Nephron progenitor cell (in vitro differentiated cells): ENCODE data around the gene CHMP3.

Experiments used
- DNase-seq: peaks from one replicate; pipeline ENCODE4 v3.0.0; 2021
- H3K27ac Mint-ChIP-seq: 2 replicates; pipeline ENCODE4 v1.8.0; 2021; ENCODE audit warnings: mild to moderate bottlenecking, moderate library complexity, mixed read lengths
- H3K27me3 Mint-ChIP-seq: 2 replicates; pipeline ENCODE4 v1.8.0; 2021; ENCODE audit warnings: mild to moderate bottlenecking, low read depth, mixed read lengths; ENCODE audit not compliant: poor library complexity
- H3K36me3 Mint-ChIP-seq: 2 replicates; pipeline ENCODE4 v1.8.0; 2021; ENCODE audit warnings: low read depth, mixed read lengths
- H3K4me1 Mint-ChIP-seq: 2 replicates; pipeline ENCODE4 v1.8.0; 2021; ENCODE audit warnings: mixed read lengths
- H3K4me3 Mint-ChIP-seq: 2 replicates; pipeline ENCODE4 v1.8.0; 2021; ENCODE audit warnings: mild to moderate bottlenecking, moderate library complexity, mixed read lengths
- H3K9me3 Mint-ChIP-seq: 2 replicates; pipeline ENCODE4 v1.8.0; 2021; ENCODE audit warnings: mild to moderate bottlenecking, moderate library complexity, mixed read lengths
- TF ChIP-seq, protein P1 (sequence below): fragments of 200-600 bp; sonication (generic); IDR thresholded peaks from 2 replicates; pipeline ENCODE4 v1.5.0; 2021; ENCODE audit warnings: antibody characterized with exemption

CHMP3 gene

DNA sequence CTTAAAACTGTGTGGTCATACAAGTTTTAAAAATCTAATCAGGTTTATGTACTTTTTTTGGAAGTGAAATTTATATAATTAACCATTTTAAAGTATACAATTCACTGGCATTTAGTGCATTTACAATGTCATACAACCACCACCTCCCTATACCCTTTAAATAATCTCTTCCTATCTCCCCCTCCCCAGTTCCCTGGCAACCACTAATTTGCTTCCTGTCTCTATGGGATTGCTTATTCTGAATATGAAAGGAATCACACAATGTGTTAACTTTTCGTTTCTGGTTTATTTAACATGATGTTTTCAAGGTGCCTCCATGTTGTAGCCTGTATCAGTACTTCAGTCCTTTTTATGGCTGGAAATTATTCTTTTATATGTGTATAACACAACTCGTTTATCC lies 19.4 kb downstream of the CHMP3 start:
- no peak for DNase-seq
- H3K27me3 Mint-ChIP-seq = no peaks in the 10 kb centered on the region
- TF ChIP-seq, protein P1, sequence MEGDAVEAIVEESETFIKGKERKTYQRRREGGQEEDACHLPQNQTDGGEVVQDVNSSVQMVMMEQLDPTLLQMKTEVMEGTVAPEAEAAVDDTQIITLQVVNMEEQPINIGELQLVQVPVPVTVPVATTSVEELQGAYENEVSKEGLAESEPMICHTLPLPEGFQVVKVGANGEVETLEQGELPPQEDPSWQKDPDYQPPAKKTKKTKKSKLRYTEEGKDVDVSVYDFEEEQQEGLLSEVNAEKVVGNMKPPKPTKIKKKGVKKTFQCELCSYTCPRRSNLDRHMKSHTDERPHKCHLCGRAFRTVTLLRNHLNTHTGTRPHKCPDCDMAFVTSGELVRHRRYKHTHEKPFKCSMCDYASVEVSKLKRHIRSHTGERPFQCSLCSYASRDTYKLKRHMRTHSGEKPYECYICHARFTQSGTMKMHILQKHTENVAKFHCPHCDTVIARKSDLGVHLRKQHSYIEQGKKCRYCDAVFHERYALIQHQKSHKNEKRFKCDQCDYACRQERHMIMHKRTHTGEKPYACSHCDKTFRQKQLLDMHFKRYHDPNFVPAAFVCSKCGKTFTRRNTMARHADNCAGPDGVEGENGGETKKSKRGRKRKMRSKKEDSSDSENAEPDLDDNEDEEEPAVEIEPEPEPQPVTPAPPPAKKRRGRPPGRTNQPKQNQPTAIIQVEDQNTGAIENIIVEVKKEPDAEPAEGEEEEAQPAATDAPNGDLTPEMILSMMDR = no peak
- H3K27ac Mint-ChIP-seq = no peak overlapping the region
- H3K36me3 Mint-ChIP-seq = peaks cover 86% of the 10 kb centered on the region
- no peak overlapping the region for H3K4me3 Mint-ChIP-seq
- H3K9me3 Mint-ChIP-seq = peaks cover 53% of the 10 kb centered on the region
- no peaks in the 10 kb centered on the region for H3K4me1 Mint-ChIP-seq

DNA sequence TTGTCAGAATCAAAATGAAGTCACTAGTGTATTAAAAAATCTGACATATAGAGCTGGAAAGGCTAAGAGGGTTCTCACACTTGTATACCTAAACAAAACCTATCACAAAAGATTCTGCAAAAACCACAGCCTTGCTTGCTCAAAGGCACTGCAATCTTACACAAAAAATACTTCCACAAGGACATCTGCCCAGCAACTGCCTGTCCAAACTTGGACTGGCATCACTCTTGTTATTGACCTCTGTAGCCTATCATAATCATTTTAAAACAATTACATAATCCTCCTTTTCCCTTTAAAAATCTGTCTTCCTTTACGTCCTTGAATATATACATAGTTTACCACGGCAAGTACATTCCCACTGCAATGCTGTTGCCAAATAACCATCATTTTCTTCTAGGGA lies 19.9 kb downstream of the CHMP3 start:
- no peaks in the 10 kb centered on the region for H3K27me3 Mint-ChIP-seq
- DNase-seq = no peak
- peaks cover 87% of the 10 kb centered on the region for H3K36me3 Mint-ChIP-seq
- H3K4me1 Mint-ChIP-seq = no peaks in the 10 kb centered on the region
- H3K27ac Mint-ChIP-seq = no peak overlapping the region
- TF ChIP-seq, protein P1 = no peak
- H3K9me3 Mint-ChIP-seq = peaks cover 49% of the 10 kb centered on the region
- H3K4me3 Mint-ChIP-seq = no peak overlapping the region

DNA sequence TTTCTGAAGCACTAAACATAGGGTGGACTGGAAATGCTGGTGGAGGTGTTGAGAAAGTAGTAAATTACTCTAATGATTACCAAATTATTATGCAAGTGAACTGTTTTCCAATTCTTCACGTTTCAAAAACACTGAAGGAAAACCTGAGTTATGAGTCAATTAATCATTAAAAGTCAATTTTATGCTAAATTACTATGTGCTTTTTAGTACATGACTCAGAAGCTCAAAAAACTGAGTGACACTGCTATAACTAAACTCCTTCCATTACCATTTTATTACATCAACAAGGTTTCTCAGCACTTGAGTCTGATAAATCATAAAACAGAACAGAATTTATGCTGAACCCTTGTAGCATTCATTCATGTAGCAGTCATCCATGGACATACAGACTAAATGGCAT lies 20.4 kb downstream of the CHMP3 start:
- Mint-ChIP-seq H3K27me3 (no peaks in the 10 kb centered on the region), H3K36me3 (peaks cover 87% of the 10 kb centered on the region), H3K9me3 (peaks cover 48% of the 10 kb centered on the region), H3K4me1 (no peaks in the 10 kb centered on the region), H3K4me3 (no peak overlapping the region), H3K27ac (no peak overlapping the region)
- TF ChIP-seq, protein P1 = no peak
- no peak for DNase-seq

DNA sequence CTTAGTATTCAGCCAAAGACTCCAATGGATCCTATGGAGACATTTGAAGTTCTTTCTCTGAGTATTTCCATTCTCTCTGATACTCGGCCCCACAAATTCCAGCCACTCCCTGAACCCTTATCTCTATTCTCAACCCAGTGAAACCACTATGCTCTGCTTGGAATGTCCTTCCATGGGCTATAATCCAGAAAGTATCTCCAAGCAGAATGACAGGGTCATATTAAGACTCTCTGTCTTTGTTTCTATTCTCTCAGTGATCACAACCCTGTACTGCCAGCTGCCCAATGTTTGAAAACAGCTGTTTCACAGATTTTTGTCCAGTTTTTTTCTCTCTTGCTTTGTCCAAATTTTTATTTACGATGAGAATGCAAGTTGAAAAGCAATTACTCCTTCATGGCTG lies 21.9 kb downstream of the CHMP3 start:
- Mint-ChIP-seq H3K36me3 (peaks cover 87% of the 10 kb centered on the region), H3K27me3 (no peaks in the 10 kb centered on the region), H3K4me1 (no peaks in the 10 kb centered on the region), H3K4me3 (no peak overlapping the region), H3K9me3 (peaks cover 47% of the 10 kb centered on the region), H3K27ac (no peak overlapping the region)
- TF ChIP-seq, protein P1 = no peak
- DNase-seq = no peak

DNA sequence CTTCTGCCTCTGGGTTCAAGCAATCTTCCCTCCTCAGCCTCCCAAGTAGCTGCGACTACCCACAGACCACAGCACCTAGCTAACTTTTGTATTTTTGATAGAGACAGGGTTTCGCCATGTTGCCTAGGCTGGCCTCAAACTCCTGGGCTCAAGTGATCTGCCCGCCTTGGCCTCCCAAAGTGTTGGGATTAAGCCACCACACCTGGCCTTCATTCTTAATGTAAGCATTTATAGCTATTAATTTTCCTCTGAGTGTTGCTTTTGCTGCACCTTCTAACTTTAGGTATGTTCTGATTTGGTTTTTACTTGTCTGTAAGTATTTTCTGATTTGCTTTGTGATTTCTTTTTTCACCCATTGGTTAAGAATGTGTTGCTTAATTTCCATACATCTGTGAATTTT lies 29.7 kb downstream of the CHMP3 start:
- no peak overlapping the region for H3K4me3 Mint-ChIP-seq
- H3K4me1 Mint-ChIP-seq = no peaks in the 10 kb centered on the region
- H3K36me3 Mint-ChIP-seq = peaks cover 60% of the 10 kb centered on the region
- no peak overlapping the region for H3K27ac Mint-ChIP-seq
- no peaks in the 10 kb centered on the region for H3K27me3 Mint-ChIP-seq
- TF ChIP-seq, protein P1 = no peak
- peaks cover 66% of the 10 kb centered on the region for H3K9me3 Mint-ChIP-seq
- no peak for DNase-seq

DNA sequence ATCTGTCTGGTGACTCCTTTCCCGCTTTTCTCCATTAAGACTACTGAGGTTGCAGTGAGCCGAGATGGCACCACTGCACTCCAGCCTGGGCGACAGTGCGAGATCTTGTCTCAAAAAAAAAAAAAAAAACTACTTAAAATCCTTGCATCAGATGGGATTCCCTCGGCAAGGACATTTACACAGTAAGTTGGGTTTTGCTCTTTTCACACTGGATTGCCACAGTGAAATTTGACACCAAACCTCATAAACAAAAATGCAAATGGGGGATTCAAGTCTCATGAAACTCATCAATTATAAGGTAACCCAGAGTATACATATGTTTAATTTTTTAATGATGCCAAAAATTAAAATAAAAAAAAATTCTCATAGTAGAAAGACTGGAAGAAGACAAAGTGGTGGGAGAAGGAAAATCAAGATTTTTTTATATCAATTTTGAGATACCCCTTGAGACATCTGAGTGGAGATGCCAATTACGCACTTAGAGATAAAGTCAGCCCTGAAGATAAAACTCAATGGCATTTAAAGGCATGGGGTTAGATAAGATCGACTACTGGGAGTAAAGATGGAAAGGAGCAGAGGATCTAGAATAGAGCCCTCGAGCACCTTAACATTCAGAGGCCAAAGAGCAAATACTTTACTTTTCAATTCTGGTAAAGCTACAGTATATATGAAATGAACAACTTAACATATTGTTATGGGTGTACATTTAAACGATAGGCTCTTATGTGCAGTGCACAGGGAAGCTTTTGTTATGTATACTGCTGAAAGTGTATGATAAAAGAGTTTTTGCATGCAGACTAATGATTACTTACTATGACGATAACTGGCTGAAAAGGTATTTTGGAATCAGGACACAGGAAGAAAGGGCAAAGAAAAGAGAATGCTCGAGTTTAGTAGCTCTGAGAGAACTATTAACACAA lies 37.6 kb downstream of the CHMP3 start:
- no peaks in the 10 kb centered on the region for H3K4me1 Mint-ChIP-seq
- DNase-seq = no peak
- TF ChIP-seq, protein P1 = no peak
- H3K27ac Mint-ChIP-seq = peak overlapping the region; percentile 62
- peaks cover 16% of the 10 kb centered on the region for H3K36me3 Mint-ChIP-seq
- no peaks in the 10 kb centered on the region for H3K9me3 Mint-ChIP-seq
- H3K27me3 Mint-ChIP-seq = no peaks in the 10 kb centered on the region
- H3K4me3 Mint-ChIP-seq = no peak overlapping the region
